Measurements from ENCODE around the gene EN2.

The EN2 gene

GRCh38 chr7:155458111-155458877, at the start of gene EN2:
Gene EN2, plus strand, starts transcription at chr7:155458129. Its CDS starts 249 bp downstream, at chr7:155458378.
- peak; percentile 31 for DNase-seq (ENCODE audit: low read depth, low spot score)

GRCh38 chr7:155408651-155409586, 49.0 kb upstream of the EN2 start:
- peak; percentile 19 for DNase-seq (ENCODE audit: low read depth, low spot score)

DNA sequence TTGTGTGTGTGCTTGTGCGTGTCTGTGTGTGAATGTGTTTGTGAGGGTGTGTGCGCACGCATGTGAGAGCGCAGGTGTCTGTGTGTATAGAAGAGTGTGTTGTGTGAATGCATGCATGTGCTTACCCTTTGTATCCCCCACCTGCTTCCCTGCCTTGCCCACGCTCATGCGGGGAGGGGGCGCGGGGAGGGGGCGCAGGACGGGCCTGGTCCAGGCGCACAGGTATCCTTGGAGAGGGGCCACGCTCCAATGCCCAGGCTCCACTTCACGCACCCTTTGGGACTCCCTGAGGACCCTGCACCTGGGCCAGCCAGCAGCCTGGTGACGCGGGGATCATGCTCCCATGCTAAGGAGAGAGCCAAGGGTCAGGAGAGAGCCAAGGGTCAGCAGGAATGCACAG, 47.9 kb upstream of the EN2 start:
- DNase-seq (ENCODE audit: low read depth, low spot score): no peak

GRCh38 chr7:155410431-155410830, 47.5 kb upstream of the EN2 start:
- no peak for DNase-seq (ENCODE audit: low read depth, low spot score)

DNA sequence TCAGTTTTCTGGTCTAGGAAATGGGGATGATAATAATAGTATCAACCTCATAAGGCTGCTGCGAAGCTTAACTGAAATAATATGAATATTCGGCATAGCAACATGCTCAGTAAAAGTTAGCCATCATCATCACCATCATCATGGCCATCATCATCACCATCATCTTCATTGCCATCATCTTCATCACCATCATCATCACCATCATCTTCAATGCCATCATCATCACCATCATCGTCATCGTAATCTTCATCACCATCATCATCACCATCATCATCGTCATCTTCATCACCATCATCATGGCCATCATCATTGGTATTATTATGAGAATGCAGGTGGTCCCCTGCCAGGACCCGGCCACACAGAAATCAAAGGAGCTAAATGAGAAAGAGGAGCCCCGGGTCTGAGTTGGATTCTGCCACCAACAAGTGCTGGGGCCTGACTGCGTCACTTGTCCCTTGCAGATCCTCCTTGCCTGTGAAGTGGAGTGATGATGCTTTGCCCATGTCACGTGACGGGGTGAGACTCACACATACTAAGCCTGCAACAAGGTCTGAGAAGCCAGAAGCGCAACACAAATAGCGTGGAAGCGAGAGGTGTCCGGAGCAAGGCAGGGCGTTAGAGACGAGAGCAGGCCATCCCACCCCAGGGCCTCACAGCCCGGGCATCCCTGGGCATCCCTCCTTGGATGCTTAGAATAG, 46.1 kb upstream of the EN2 start:
- DNase-seq (ENCODE audit: low read depth, low spot score): no peak

GRCh38 chr7:155412416-155413253, 45.3 kb upstream of the EN2 start:
- DNase-seq (ENCODE audit: low read depth, low spot score): peak; percentile 31

DNA sequence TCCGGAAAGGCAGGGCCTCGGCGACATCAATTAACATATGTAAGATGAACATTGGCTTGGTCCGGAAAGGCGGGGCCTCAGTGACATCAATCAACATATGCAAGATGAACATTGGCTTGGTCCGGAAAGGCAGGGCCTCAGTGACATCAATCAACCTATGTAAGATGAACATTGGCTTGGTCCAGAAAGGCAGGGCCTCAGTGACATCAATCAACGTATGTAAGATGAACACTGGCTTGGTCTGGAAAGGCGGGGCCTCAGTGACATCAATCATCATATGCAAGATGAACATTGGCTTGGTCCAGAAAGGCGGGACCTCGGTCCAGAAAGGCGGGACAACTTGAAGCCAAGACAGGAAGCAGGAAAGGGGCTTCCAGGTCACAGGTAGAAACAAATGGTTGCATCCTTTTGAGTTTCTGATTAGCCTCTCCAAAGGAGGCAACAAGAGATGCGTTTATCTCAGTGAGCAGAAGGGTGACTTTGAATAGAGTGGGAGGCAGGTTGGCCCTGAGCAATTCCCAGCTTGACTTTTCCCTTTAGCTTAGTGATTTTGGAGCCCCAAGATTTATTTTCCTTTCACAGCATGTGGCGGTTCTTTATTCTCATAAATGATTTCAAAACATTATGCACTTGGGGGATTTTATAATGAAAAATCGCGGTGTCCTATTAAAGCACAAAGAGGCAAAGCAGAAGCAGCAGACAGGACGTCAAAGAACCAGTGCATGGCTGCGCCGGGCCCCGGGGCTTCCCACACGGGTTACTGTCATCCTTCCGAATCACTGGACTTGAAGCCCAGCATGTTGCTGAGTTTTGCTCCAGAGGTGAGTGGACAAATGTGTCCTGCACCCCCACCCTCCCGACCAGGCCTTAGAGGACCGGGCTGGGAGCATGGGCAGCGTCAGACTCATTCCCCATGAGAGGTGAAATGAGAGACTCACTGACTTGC, 43.1 kb upstream of the EN2 start:
- no peak for DNase-seq (ENCODE audit: low read depth, low spot score)

DNA sequence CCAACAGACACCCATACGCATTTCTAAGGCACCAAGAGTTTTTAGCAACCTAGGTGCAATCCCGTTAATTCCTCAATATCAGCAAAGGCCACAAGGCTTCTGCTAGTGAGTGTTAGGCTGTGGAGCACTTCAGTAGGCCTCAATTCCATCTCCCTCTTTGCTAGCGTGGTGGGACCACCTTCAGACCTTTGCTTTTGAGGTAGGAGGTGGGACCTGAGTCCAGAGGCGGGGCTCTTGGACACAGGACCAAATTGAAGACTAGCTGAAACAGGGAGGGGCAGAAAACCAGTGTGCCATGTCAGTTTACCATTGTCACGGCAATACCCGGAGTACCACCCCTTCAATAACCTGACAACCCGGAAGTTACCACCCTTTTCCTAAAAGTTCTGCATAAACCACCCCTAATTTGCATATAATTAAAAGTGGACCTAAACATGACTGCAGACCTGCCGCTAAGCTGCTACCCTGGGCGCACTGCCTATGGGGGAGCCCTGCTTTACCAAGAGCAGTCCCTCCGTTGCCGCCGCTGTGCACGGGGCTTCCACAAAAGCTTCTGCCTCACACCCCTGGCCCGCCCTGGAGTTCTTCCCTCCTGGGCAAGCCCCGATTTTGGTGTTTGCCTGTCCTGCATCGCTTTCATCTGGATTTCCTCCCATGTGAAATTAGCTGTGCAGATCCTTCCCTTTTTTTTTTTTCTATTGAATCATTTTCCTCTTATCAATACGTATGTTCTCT, 41.1 kb upstream of the EN2 start:
- no peak for DNase-seq (ENCODE audit: low read depth, low spot score)

DNA sequence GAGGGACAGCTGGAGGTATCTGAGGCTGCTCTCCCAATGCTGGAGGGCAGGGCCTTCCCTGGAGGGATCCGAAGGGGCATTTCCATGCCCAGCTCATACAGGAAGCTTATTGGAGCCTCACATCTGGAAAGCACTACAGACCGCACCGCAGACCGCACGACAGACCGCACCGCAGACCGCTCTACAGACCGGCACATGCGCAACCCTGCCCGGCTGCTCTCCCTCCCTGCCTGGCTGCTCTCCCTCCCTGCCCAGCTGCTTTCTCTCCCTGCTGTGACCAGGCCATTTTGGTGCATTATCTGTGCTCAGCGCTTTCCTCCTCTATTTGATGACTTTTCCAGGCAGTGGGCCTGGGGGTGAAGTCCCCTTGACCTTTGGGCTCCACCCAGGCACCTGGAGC, 39.6 kb upstream of the EN2 start:
- no peak for DNase-seq (ENCODE audit: low read depth, low spot score)

- no peak for DNase-seq (ENCODE audit: low read depth, low spot score)
Observed at GRCh38 chr7:155418941-155419755, 38.8 kb upstream of the EN2 start.

- no peak for DNase-seq (ENCODE audit: low read depth, low spot score)
Observed at GRCh38 chr7:155420116-155420515, 37.8 kb upstream of the EN2 start.

GRCh38 chr7:155422151-155422550, 35.8 kb upstream of the EN2 start:
- DNase-seq (ENCODE audit: low read depth, low spot score): no peak

- no peak for DNase-seq (ENCODE audit: low read depth, low spot score)
Observed at GRCh38 chr7:155422599-155423336, 35.2 kb upstream of the EN2 start.

DNA sequence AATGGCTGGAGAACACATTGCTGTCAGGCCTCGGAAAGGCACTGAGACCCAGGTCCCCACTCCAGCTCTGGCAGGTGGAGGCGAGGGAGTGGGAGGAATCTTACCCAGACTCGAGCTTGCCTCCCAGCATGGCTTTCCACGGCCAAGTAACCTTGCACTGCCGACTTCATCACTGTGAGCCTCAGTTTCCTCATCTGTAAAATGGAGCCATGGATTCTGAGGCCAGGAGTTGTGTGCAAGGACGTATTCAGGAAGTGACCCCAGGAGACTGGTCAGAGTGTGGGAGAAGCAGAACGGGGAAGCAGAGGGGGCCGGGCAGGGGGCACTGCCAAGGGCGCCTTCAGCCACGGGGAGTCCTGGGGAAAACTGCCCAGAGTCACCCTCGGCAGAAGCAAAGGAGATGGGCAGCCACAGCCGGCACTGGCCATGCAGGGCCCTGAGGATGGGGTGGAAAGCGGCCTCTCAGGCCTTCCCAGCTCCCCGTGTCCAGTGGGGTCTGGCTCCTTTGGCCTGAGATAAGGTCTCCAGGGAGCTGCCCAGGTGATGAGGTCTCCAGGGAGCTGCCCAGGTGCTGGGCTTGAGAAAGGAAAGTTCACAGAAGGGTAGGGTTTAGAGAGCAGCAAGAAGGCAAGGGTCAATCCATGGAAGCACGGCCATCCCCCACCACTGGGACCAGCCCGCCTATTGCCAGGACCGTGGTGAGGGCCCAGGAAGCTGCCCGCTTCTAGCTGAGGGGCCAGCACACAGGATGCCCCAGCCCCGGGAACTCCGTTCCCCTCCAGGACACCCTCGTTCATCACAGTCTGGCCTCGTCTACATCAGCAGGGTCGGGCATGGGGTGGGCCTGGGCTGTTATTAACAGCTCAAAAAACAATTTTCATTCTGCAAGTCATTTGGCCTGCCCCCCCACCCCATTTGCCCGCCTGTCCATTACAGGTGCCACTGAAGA, 34.3 kb upstream of the EN2 start:
- DNase-seq (ENCODE audit: low read depth, low spot score): no peak

- DNase-seq (ENCODE audit: low read depth, low spot score): no peak
Observed at GRCh38 chr7:155424301-155425010, 33.5 kb upstream of the EN2 start.

DNA sequence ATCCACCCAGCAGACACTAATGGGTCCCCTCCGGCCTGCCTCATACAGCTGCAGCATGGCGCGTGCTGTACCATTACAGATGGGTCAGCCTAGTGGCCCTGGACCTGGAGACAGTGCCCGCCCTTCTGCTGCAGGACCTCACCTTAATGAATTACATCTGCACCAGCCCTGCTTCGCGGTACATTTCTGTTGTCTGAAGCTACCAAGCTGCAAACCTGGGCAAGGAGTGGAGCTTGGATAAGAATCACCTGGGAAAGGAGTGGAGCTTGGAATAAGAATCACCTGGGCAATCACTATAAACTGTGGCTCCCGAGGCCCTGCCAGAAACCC, 33.0 kb upstream of the EN2 start:
- no peak for DNase-seq (ENCODE audit: low read depth, low spot score)

All from astrocyte of the hippocampus (primary cell).